Measurements from ENCODE around the gene LSAMP.

- TF ChIP-seq, protein P1, sequence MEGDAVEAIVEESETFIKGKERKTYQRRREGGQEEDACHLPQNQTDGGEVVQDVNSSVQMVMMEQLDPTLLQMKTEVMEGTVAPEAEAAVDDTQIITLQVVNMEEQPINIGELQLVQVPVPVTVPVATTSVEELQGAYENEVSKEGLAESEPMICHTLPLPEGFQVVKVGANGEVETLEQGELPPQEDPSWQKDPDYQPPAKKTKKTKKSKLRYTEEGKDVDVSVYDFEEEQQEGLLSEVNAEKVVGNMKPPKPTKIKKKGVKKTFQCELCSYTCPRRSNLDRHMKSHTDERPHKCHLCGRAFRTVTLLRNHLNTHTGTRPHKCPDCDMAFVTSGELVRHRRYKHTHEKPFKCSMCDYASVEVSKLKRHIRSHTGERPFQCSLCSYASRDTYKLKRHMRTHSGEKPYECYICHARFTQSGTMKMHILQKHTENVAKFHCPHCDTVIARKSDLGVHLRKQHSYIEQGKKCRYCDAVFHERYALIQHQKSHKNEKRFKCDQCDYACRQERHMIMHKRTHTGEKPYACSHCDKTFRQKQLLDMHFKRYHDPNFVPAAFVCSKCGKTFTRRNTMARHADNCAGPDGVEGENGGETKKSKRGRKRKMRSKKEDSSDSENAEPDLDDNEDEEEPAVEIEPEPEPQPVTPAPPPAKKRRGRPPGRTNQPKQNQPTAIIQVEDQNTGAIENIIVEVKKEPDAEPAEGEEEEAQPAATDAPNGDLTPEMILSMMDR (IDR thresholded peaks at IDR 0.05), result no peak
- no peak for TF ChIP-seq POLR2A (IDR thresholded peaks at IDR 0.05)
Observed at GRCh38 chr3:116154389-116154788, 290.9 kb downstream of the LSAMP start.
